Right cardiac atrium (tissue), 5 donors: ENCODE measurements around the gene RAET1G. TPM values are rescaled to one million over a fixed set of nuclear protein-coding genes. Genes with fewer than 3 reads are reported as not detected.
"Not testable (repeated sequence)": the region's sequence is repeated elsewhere in the genome, so short reads cannot be mapped to it uniquely, and the experiment has no call there.

Experiments
- ATAC-seq, 2 donors: fragments of 200-7000 bp; cut with Tn5 transposase; one replicate each; pipeline versions ENCODE4 v1.8.0 to v1.9.1; 2020; ENCODE audit warnings: moderate library complexity in 2 of 2, mild to moderate bottlenecking in 1 of 2
- DNase-seq, 3 donors: peaks; one replicate each; pipeline ENCODE4 v3.0.0-alpha.2; 2020
- H3K27ac ChIP-seq: one replicate; pipeline ENCODE4 v1.5.1; 2013; ENCODE audit warnings: mild to moderate bottlenecking, low read length, control low read depth, moderate library complexity
- H3K27me3 ChIP-seq: one replicate; pipeline ENCODE4 v1.6.1; 2013; ENCODE audit not compliant: control insufficient read depth, insufficient read depth
- H3K4me1 ChIP-seq: one replicate; pipeline ENCODE4 v1.6.1; 2013; ENCODE audit warnings: low read length; ENCODE audit not compliant: control insufficient read depth, insufficient read depth
- H3K4me3 ChIP-seq: one replicate; pipeline ENCODE4 v1.5.1; 2013; ENCODE audit warnings: low read length, control low read depth
- H3K9me3 ChIP-seq: one replicate; pipeline ENCODE4 v1.6.1; 2013; ENCODE audit warnings: low read length; ENCODE audit not compliant: control insufficient read depth
- WGBS: extraction: QIAGEN DNeasy Blood & Tissue Kit; methylation state at CpG from one replicate; pipeline ENCODE4 v1.1.7; 2013; 5-methylcytosine and 5-hydroxymethylcytosine counted together
- intact Hi-C, 4 donors: fragments of 100-400 bp; cut with DNase I; formaldehyde crosslinking; loops; one replicate each; pipeline versions ENCODE4 v1.11.0 to v1.14.0; 2022 to 2023
- long read RNA-seq, 4 donors: library from polyadenylated mRNA; unstranded; transcript quantifications; one replicate each; pipeline ENCODE4 v2.0.0, GENCODE V29; 2020 to 2021
- polyA plus RNA-seq: library from polyadenylated mRNA; stranded (reverse); fragments of 200-250 nt; gene quantifications from one replicate; pipeline ENCODE4 v1.2.3, GENCODE V29; 2013
- total RNA-seq, 4 donors: library from RNA; stranded (reverse); fragmentation: NEBNext Ultra II Directional; extraction: Animal tissue kit (Norgen Biotek cat#: 25700); gene quantifications; one replicate each; pipeline ENCODE4 v1.2.1, GENCODE V29; 2021
- donor health status: healthy with polysubstance abuse.
- donor health status: DM: no; HTN: yes; CAD: no.
- donor health status: DM: no; HTN: no; CAD: no.
- donor health status: DM: no; HTN: yes; CAD: no; lungs with severe emphysema.
- donor health status: DM: yes; HTN: yes; CAD: no.

RAET1G gene, protein sequence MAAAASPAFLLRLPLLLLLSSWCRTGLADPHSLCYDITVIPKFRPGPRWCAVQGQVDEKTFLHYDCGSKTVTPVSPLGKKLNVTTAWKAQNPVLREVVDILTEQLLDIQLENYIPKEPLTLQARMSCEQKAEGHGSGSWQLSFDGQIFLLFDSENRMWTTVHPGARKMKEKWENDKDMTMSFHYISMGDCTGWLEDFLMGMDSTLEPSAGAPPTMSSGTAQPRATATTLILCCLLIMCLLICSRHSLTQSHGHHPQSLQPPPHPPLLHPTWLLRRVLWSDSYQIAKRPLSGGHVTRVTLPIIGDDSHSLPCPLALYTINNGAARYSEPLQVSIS
- total RNA-seq (under 1 TPM in 1 of 4 donors, not detected in 3; 0.43 TPM), polyA plus RNA-seq (0.20 TPM)
- long read RNA-seq, donor 1 = 0 reads
- long read RNA-seq, donor 2 = 0 reads
- long read RNA-seq, donor 3 = 0 reads
- long read RNA-seq, donor 4 = 0 reads

DNA sequence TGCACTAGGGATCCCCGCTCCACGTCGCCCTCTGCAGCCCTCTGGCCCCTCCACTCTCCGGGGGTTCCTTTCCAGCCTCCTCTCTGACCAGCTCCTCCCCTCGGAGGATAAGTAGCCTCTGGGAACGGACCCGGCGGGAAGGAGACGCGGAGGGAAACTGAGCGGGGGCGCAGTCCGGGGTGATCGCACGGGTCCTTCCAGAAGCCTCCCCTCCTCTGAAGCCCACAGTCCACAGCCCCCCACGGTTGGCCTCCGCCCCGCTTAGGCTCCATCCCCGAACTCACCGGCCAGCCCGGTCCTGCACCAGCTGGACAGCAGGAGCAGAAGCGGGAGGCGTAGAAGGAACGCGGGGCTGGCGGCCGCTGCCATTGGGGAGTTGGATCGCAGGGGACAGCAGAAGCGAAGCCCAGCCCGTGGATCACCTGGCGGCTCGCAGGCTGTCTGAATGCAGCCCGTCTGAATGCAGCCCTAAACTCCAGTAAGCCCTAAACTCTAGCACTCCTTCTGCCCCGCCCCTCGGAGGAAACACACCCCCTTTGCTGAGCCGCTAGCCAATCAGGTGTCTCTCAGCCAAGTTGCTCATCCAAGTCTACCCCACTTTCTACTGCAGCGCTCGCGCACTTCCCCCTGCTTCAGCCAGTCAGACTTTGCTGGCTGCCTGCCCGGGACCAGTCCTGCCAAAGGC lies at the start of gene RAET1G:
Gene RAET1G (minus strand): TSS at position 480 of the 685 bp plus-strand sequence. CDS start 111 bp downstream, at position 369.
- intact Hi-C loops = loop anchor here in 2 of 4 donors (5.0 to 10.0 kb wide), 3 partner anchors 55 to 198 kb away; no protein-coding TSS in a partner anchor
- Histone ChIP-seq H3K4me3 (peak within 1 kb of the TSS; percentile 7), H3K4me1 (no peaks in the 10 kb centered on the region), H3K9me3 (no peaks in the 10 kb centered on the region), H3K27ac (no peak within 1 kb of the TSS), H3K27me3 (no peaks in the 10 kb centered on the region)
- peak; percentile 94 to 97 (median 96) for DNase-seq
- ATAC-seq = peak; percentile 91 to 93
- under 1% methylated on average over 40 of the region's 40 CpGs for WGBS

DNA sequence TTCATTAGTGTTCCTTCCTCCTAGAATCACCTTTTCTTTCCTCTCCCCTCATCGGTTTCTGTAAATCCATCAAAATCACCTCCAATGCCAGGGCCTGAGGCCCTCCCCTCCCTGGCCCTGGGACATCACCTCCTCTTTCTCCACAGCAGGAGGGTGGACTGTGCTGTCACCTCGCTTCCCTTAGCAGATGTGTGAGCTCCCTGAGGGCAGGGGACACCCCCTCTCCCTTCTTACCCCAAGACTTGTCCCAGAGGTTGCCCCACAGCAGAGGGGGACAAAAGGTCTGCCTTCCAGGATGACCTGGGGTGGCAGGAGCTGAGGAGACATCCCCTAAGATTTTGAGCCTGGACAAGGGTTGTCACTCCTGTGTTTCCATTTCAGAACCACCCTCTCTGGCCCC lies 46.7 kb upstream of the RAET1G start:
- Histone ChIP-seq H3K27me3 (peaks cover 2% of the 10 kb centered on the region), H3K9me3 (no peaks in the 10 kb centered on the region), H3K4me1 (peaks cover 3% of the 10 kb centered on the region), H3K4me3 (no peak overlapping the region), H3K27ac (no peak overlapping the region)
- ATAC-seq = no peak
- intact Hi-C loops = no loop called here
- DNase-seq = no peak
- WGBS = 72% methylated on average over 2 of the region's 2 CpGs

DNA sequence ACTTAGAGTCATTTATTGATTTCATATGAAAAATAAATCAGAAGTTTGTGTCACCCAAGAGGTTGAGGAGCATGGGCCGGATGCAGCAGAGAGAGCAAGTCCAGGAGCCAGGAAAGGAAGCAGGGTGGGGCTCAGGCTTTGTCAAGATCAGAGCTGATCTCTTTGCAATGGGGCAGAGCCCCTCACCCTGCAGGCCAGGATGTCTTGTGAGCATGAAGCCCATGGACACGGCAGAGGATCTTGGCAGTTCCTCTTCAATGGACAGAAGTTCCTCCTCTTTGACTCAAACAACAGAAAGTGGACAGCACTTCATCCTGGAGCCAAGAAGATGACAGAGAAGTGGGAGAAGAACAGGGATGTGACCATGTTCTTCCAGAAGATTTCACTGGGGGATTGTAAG lies 46.0 kb upstream of the RAET1G start:
- DNase-seq, H3K9me3 ChIP-seq, H3K4me3 ChIP-seq, intact Hi-C loops, H3K27me3 ChIP-seq, H3K27ac ChIP-seq, H3K4me1 ChIP-seq, ATAC-seq: not testable (repeated sequence)
- 80% methylated on average over 2 of the region's 2 CpGs for WGBS

DNA sequence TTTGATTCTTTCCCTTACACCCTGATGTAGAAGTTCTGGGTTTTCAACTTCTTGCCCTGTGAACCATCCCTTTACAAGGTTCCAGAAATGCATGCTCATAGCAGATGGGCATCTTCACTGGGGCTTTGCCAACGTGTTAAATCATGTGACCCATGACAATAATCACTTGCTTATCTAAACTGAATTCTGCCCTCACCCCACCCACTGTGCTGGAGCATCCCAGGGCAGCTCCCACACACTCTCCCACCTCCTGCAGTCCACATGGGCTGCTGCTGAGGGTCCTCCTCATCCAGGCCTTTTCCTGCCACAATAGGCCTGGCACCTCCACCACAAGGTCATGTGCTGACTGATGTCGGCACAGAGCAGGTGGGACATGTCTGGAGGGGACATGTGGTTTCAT lies 45.1 kb upstream of the RAET1G start:
- H3K27ac ChIP-seq, intact Hi-C loops, DNase-seq, H3K4me3 ChIP-seq, H3K9me3 ChIP-seq, ATAC-seq, H3K27me3 ChIP-seq, H3K4me1 ChIP-seq: not testable (repeated sequence)
- 60% methylated on average over 2 of the region's 2 CpGs for WGBS

DNA sequence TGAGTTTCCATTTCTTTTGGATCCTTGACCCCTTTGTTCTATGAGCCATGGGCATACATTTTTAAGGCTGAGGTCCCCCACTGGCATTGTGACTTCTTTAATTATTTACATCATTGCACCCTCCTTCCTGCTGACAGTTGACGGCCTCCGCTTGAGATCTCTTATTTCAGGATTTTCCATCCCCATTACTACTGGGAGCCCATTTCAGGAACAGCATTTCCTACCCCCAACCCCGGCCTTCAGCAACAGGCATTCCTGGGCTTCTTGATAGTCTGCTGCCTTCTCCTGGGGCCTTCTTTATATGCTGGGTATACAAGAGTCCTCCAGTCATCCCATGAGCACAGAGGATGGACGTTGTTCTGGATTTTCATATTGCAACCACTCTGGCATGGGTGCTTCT lies 44.7 kb upstream of the RAET1G start:
- Histone ChIP-seq H3K4me3 (no peak overlapping the region), H3K9me3 (no peaks in the 10 kb centered on the region), H3K27ac (no peak overlapping the region), H3K4me1 (peaks cover 4% of the 10 kb centered on the region), H3K27me3 (no peaks in the 10 kb centered on the region)
- WGBS = 80% methylated on average over 4 of the region's 4 CpGs
- intact Hi-C loops = no loop called here
- DNase-seq (no peak), ATAC-seq (no peak)

DNA sequence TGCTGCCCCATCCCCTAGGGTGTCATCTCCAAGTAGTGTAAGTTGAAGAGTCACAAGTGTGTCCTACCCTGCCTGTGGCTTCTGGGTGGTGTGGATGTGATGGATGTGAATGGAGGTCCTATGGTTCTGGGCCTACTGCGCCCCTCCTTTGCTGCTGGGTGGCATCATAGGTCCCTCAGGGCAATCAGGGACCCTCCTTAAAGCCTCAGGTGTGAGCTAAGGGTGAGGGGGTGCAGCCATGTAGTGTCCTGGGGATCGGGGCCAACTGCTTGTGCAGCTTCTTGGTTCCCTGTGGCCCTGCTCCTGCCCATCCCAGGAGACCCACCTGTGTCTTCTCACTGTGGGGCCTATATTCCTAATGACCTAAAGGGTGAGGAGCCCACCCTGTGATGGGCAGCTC lies 43.4 kb upstream of the RAET1G start:
- H3K4me3 ChIP-seq, DNase-seq, ATAC-seq, H3K9me3 ChIP-seq, intact Hi-C loops, H3K27me3 ChIP-seq, H3K4me1 ChIP-seq, H3K27ac ChIP-seq: not testable (repeated sequence)
- WGBS = 95% methylated on average over 2 of the region's 2 CpGs

DNA sequence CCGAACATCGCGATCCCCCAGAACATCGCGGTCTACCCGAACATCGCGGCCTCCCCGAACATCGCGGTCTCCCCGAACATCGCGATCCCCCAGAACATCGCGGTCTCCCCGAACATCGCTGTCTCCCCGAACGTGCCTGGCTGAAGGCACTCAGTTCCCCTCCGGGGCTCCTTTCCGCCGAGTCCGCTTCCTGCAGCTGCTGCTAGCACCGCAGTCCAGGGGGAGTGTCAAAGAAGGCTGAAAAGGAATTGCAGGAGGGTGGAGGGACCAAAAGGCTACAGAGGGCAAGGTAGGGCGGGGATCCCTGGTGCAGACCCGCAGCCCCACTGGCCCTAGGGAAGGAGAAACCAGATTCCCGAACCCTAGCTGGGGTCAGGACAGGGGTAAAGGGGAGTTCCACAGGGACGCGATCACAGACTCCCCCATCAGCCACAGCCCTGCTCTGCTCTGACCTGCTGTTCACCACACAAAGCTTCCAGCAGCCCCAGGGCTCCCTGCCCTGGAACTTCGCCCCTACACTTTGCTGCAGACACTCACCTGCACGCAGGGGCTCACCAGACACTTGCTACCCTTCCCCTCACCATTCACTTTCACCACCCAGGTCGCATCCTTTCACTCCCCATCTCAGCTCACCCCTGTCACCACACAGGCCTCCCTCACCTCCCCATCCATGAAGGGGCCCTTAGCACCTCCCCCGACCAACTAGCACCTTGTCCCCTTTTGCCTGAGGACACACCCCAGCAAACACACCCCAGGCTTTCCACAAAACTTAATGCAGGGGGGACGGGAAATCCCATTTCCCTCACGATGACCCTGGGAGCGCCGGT lies 42.5 kb upstream of the RAET1G start:
- Histone ChIP-seq H3K4me3 (peak overlapping the region; percentile 51), H3K9me3 (no peaks in the 10 kb centered on the region), H3K27ac (no peak overlapping the region), H3K27me3 (no peaks in the 10 kb centered on the region), H3K4me1 (peaks cover 4% of the 10 kb centered on the region)
- ATAC-seq = no peak
- intact Hi-C loops = no loop called here
- 18% methylated on average over 30 of the region's 38 CpGs for WGBS
- peak in 1 of 3 donors; percentile 58 for DNase-seq

DNA sequence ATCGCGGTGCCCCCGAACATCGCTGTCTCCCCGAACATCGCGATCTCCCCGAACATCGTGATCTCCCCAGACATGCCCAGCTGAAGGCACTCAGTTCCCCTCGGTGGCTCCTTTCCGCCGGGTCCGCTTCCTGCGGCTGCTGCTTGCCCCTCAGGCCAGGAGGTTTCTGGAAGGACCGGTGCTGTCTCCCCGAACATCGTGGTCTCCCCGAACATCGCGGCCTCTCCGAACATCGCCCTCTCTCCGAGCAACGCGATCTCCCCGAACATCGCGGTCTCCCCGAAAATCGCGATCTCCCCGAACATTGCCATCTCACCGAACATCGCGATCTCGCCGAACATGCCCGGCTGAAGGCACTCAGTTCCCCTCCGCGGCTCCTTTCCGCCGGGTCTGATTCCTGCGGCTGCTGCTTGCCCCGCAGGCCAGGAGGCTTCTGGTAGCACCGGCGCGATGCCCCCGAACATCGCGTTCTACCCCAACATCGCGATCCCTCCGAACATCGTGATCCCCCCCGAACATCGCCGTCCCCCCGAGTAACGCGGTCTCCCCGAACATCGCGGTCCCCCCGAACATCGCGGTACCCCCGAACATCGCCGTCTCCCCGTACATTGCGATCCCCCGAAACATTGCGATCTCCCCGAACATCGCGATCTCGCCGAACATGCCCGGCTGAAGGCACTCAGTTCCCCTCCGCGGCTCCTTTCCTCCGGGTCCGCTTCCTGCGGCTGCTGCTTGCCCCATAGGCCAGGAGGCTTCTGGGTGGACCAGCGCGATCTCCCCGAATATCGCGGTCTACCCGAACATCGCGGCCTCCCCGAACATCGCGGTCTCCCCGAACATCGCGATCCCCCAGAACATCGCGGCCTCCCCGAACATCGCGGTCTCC lies 41.6 kb upstream of the RAET1G start:
- intact Hi-C loops = no loop called here
- Histone ChIP-seq H3K27ac (no peak overlapping the region), H3K4me1 (peaks cover 4% of the 10 kb centered on the region), H3K9me3 (no peaks in the 10 kb centered on the region), H3K27me3 (no peaks in the 10 kb centered on the region), H3K4me3 (peak overlapping the region; percentile 51)
- DNase-seq (peak in 1 of 3 donors; percentile 66), ATAC-seq (no peak)
- 2% methylated on average over 100 of the region's 103 CpGs for WGBS

DNA sequence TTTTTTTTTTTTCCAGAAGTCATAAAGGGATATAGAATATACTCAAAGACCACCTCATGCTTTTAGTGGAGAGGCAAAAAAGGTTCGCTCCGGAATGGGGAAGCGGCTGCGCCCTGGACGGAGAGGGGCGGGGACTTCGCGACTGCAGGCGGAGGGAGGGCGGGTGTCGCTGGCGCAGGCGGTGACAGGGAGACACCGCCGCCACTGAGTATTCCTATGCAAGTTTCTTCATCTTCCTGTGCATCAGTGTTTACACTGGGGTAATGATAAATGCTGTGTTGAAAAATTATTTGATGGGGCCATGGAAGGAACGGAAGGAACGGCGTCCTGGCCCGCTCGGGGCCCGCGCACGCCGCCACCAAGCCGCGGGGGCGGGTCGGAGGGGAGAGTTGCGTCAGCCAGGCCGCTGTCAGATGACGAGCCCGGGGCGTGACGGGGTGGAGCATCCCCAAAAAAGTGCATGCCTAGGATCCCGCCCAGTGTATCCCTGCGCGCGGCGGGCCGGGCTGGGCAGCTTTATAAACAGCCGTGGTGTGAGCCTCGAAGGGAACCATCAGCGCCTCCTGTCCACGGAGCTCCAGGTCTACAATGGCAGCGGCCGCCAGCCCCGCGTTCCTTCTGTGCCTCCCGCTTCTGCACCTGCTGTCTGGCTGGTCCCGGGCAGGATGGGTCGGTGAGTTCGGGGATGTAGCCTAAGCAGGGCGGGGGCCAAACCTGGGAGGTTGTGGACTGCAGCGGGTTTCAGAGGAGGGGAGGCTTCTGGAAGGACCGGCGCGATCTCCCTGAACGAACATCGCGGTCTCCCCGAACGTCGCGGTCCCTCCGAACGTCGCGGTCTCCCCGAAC lies 40.8 kb upstream of the RAET1G start, which contains the start of gene ULBP1:
Gene ULBP1 (plus strand): TSS at position 482 of the 846 bp plus-strand sequence. CDS start 107 bp downstream, at position 589.
- WGBS = 1% methylated on average over 69 of the region's 69 CpGs
- DNase-seq = peak; percentile 92 to 96 (median 94)
- Histone ChIP-seq H3K4me3 (peak within 1 kb of the TSS; percentile 51), H3K4me1 (peaks cover 4% of the 10 kb centered on the region), H3K27me3 (no peaks in the 10 kb centered on the region), H3K9me3 (no peaks in the 10 kb centered on the region), H3K27ac (no peak within 1 kb of the TSS)
- intact Hi-C loops = no loop called here
- ATAC-seq = peak; percentile 96 to 97
